Measurements from ENCODE around the gene LYSMD2. TPM values are rescaled to one million over a fixed set of nuclear protein-coding genes. Genes with fewer than 3 reads are reported as not detected.

Gene LYSMD2
- polyA plus RNA-seq, 3 donors, result 33.2 to 64.7 (median 50.5) TPM

DNA sequence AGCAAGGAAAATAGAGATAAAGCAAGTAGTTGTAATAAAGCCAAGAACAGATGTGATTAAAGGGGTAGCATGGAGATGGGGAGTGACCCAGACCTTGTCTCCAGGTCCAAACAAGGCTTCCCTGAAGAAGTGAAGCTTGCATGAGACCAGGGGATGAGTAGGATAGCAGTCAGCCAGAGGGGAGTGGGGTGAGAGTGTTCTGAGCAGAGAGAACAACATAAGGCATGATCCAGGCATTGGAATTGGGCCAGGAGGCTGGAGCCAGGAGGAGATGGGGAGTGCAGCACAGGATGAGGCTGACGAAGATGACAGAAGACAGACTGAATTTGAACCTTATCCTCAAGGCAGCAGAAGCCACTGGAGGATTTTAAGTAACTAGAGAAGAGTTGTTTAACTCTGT lies 21.2 kb upstream of the LYSMD2 start:
- Mint-ChIP-seq H3K4me1 (peaks cover 67% of the 10 kb centered on the region), H3K27me3 (ENCODE audit: low read depth in 3 of 3) (peaks cover 0 to 4% (median 0%) of the 10 kb centered on the region in 3 donors), H3K4me3 (no peak overlapping the region), H3K36me3 (peaks cover 8 to 10% of the 10 kb centered on the region in 2 donors), H3K9me3 (peaks cover 0 to 4% (median 0%) of the 10 kb centered on the region in 7 donors), H3K27ac (no peak overlapping the region)
- no peaks in the 10 kb centered on the region for H3K36me3 ChIP-seq (replicated peaks in 1 of 2; ENCODE audit: control insufficient read depth in 1 of 2, insufficient read depth in 2 of 2, low read length in 2 of 2)
- no peak overlapping the region for H3K9ac ChIP-seq (ENCODE audit: insufficient read depth, low read length, poor library complexity, severe bottlenecking)
- peaks cover 0 to 3% of the 10 kb centered on the region in 2 donors for H3K9me3 ChIP-seq (replicated peaks in 1 of 2; ENCODE audit: control insufficient read depth in 1 of 2, insufficient read depth in 1 of 2, low read length in 2 of 2)
- H2AFZ ChIP-seq (ENCODE audit: insufficient read depth, low read depth, low read length, poor library complexity, severe bottlenecking), result no peak overlapping the region
- TF ChIP-seq, protein P1, sequence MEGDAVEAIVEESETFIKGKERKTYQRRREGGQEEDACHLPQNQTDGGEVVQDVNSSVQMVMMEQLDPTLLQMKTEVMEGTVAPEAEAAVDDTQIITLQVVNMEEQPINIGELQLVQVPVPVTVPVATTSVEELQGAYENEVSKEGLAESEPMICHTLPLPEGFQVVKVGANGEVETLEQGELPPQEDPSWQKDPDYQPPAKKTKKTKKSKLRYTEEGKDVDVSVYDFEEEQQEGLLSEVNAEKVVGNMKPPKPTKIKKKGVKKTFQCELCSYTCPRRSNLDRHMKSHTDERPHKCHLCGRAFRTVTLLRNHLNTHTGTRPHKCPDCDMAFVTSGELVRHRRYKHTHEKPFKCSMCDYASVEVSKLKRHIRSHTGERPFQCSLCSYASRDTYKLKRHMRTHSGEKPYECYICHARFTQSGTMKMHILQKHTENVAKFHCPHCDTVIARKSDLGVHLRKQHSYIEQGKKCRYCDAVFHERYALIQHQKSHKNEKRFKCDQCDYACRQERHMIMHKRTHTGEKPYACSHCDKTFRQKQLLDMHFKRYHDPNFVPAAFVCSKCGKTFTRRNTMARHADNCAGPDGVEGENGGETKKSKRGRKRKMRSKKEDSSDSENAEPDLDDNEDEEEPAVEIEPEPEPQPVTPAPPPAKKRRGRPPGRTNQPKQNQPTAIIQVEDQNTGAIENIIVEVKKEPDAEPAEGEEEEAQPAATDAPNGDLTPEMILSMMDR (IDR thresholded peaks at IDR 0.05), result no peak
- H3K4me1 ChIP-seq (ENCODE audit: control insufficient read depth in 1 of 2, insufficient read depth in 2 of 2, low read length in 2 of 2), result peaks cover 64% of the 10 kb centered on the region in 2 donors
- intact Hi-C loops (cut with micrococcal nuclease), result no loop called here
- WGBS (ENCODE audit: insufficient coverage), result 89% methylated on average over 1 of the region's 1 CpG
- H3K79me2 ChIP-seq (ENCODE audit: insufficient read depth, low read length), result peaks cover 68% of the 10 kb centered on the region
- no peak for DNase-seq
- no peak overlapping the region for H3K4me3 ChIP-seq (replicated peaks in 1 of 3; ENCODE audit: low read depth in 2 of 3, low read length in 3 of 3)
- H3K27me3 ChIP-seq (ENCODE audit: control insufficient read depth in 2 of 2, insufficient read depth in 2 of 2, low read length in 2 of 2), result no peaks in the 10 kb centered on the region
- no peak overlapping the region for H3K4me2 ChIP-seq (replicated peaks; ENCODE audit: extremely low read depth, low read length, poor library complexity, severe bottlenecking)
- no peak overlapping the region for H3K27ac ChIP-seq (ENCODE audit: low read depth in 1 of 2, low read length in 2 of 2)
- peaks cover 81% of the 10 kb centered on the region for H4K20me1 ChIP-seq (ENCODE audit: insufficient read depth, low read length)

DNA sequence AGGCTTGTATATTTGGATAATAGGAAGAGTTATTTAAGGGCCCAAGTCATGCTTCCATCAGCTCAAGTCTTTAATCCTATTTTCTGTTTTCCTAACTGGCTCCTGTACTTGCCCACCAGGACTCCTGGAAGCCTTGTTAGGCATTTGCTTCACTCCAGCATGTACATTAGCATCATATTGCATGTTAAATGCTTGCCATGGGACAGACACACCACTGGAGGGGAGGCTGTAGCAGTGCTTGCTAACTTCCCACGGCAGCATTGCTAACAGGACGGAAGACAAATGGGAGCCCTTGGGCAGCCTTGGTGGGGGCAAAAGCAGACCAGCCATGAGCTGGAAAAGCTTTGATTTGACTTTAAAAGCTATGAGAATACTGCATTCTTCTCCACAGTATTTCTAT lies 20.0 kb upstream of the LYSMD2 start:
- intact Hi-C loops (cut with micrococcal nuclease), result no loop called here
- H3K9ac ChIP-seq (ENCODE audit: insufficient read depth, low read length, poor library complexity, severe bottlenecking), result no peak overlapping the region
- Mint-ChIP-seq H3K4me1 (peaks cover 79% of the 10 kb centered on the region), H3K9me3 (peaks cover 0 to 4% (median 0%) of the 10 kb centered on the region in 7 donors), H3K27me3 (ENCODE audit: low read depth in 3 of 3) (peaks cover 0 to 4% (median 0%) of the 10 kb centered on the region in 3 donors), H3K27ac (peak overlapping the region in 1 of 7 donors; percentile 25), H3K4me3 (no peak overlapping the region), H3K36me3 (peaks cover 5 to 8% of the 10 kb centered on the region in 2 donors)
- peaks cover 76% of the 10 kb centered on the region in 2 donors for H3K4me1 ChIP-seq (ENCODE audit: control insufficient read depth in 1 of 2, insufficient read depth in 2 of 2, low read length in 2 of 2)
- peaks cover 80% of the 10 kb centered on the region for H4K20me1 ChIP-seq (ENCODE audit: insufficient read depth, low read length)
- DNase-seq, result no peak
- 100% methylated on average over 2 of the region's 2 CpGs for WGBS (ENCODE audit: insufficient coverage)
- H3K4me3 ChIP-seq (replicated peaks in 1 of 3; ENCODE audit: low read depth in 2 of 3, low read length in 3 of 3), result no peak overlapping the region
- no peak overlapping the region for H2AFZ ChIP-seq (ENCODE audit: insufficient read depth, low read depth, low read length, poor library complexity, severe bottlenecking)
- TF ChIP-seq, protein P1 (IDR thresholded peaks at IDR 0.05), result no peak
- no peak overlapping the region for H3K27ac ChIP-seq (ENCODE audit: low read depth in 1 of 2, low read length in 2 of 2)
- peaks cover 0 to 3% of the 10 kb centered on the region in 2 donors for H3K9me3 ChIP-seq (replicated peaks in 1 of 2; ENCODE audit: control insufficient read depth in 1 of 2, insufficient read depth in 1 of 2, low read length in 2 of 2)
- H3K27me3 ChIP-seq (ENCODE audit: control insufficient read depth in 2 of 2, insufficient read depth in 2 of 2, low read length in 2 of 2), result no peaks in the 10 kb centered on the region
- no peaks in the 10 kb centered on the region for H3K36me3 ChIP-seq (replicated peaks in 1 of 2; ENCODE audit: control insufficient read depth in 1 of 2, insufficient read depth in 2 of 2, low read length in 2 of 2)
- H3K79me2 ChIP-seq (ENCODE audit: insufficient read depth, low read length), result peaks cover 68% of the 10 kb centered on the region
- no peak overlapping the region for H3K4me2 ChIP-seq (replicated peaks; ENCODE audit: extremely low read depth, low read length, poor library complexity, severe bottlenecking)

Data from CD14-positive monocyte (primary cell).